CD14-positive monocyte (primary cell): ENCODE data around the gene PDCD4. TPM values are rescaled to one million over a fixed set of nuclear protein-coding genes. Genes with fewer than 3 reads are reported as not detected.
A peak's percentile ranks its signal among the peaks of the same experiment; 100 is the strongest.

Experiments
- DNase-seq, 3 donors: peaks; one replicate each; pipeline ENCODE4 v3.0.0-alpha.2; 2011 to 2022
- H2AFZ ChIP-seq: 2 replicates; pipeline ENCODE4 v1.6.0; 2012; ENCODE audit warnings: mild to moderate bottlenecking, low read depth, low read length, inconsistent platforms; ENCODE audit not compliant: insufficient read depth, poor library complexity, severe bottlenecking
- H3K27ac ChIP-seq, 2 donors: 1 replicate in 1 of 2; 2 replicates in 1 of 2; pipeline ENCODE4 v1.5.1; 2012 to 2013; ENCODE audit warnings: low read length in 2 of 2, control low read depth in 1 of 2, inconsistent platforms in 1 of 2, low read depth in 1 of 2, mild to moderate bottlenecking in 1 of 2
- H3K27me3 ChIP-seq, 2 donors: one replicate each; pipeline versions ENCODE4 v1.6.0 to v1.6.1; 2011 to 2013; ENCODE audit warnings: low read length in 2 of 2; ENCODE audit not compliant: control insufficient read depth in 2 of 2, insufficient read depth in 2 of 2
- H3K36me3 ChIP-seq, 2 donors: replicated peaks in 1 of 2; 1 replicate in 1 of 2; 2 replicates in 1 of 2; pipeline versions ENCODE4 v1.5.1 to v1.6.1; 2012 to 2013; ENCODE audit warnings: low read length in 2 of 2, control low read depth in 1 of 2, inconsistent platforms in 1 of 2, mild to moderate bottlenecking in 1 of 2; ENCODE audit not compliant: insufficient read depth in 2 of 2, control insufficient read depth in 1 of 2
- H3K4me1 ChIP-seq, 2 donors: 1 replicate in 1 of 2; 2 replicates in 1 of 2; pipeline versions ENCODE4 v1.5.1 to v1.6.1; 2012 to 2013; ENCODE audit warnings: low read length in 2 of 2, control low read depth in 1 of 2, inconsistent platforms in 1 of 2, mild to moderate bottlenecking in 1 of 2, moderate library complexity in 1 of 2; ENCODE audit not compliant: insufficient read depth in 2 of 2, control insufficient read depth in 1 of 2
- H3K4me2 ChIP-seq: replicated peaks from 2 replicates; pipeline ENCODE3; 2012; ENCODE audit warnings: low read length, moderate library complexity, mild to moderate bottlenecking; ENCODE audit not compliant: poor library complexity, severe bottlenecking; ENCODE audit errors: extremely low read depth
- H3K4me3 ChIP-seq, 3 experiments: fragments of 200-600 bp in 1 of 3; sonication (generic) in 1 of 3; replicated peaks in 1 of 3; 1 replicate in 2 of 3; 2 replicates in 1 of 3; pipeline ENCODE4 v1.5.1; 2011 to 2013; ENCODE audit warnings: low read length in 3 of 3, mild to moderate bottlenecking in 3 of 3, control low read depth in 2 of 3, low read depth in 2 of 3, inconsistent platforms in 1 of 3, moderate library complexity in 1 of 3
- H3K79me2 ChIP-seq: 2 replicates; pipeline ENCODE4 v1.6.0; 2012; ENCODE audit warnings: mild to moderate bottlenecking, control low read depth, inconsistent platforms, low read length, moderate library complexity; ENCODE audit not compliant: insufficient read depth
- H3K9ac ChIP-seq: 2 replicates; pipeline ENCODE4 v1.6.0; 2017; ENCODE audit warnings: low read length, mild to moderate bottlenecking; ENCODE audit not compliant: insufficient read depth, poor library complexity, severe bottlenecking
- H3K9me3 ChIP-seq, 2 donors: replicated peaks in 1 of 2; 1 replicate in 1 of 2; 2 replicates in 1 of 2; pipeline versions ENCODE4 v1.5.1 to v1.6.1; 2012 to 2013; ENCODE audit warnings: low read length in 2 of 2, control low read depth in 1 of 2; ENCODE audit not compliant: control insufficient read depth in 1 of 2, insufficient read depth in 1 of 2
- H4K20me1 ChIP-seq: 2 replicates; pipeline ENCODE4 v1.6.0; 2012; ENCODE audit warnings: mild to moderate bottlenecking, low read length, control low read depth, moderate library complexity; ENCODE audit not compliant: insufficient read depth
- H3K27ac Mint-ChIP-seq, 7 donors: one replicate each; pipeline ENCODE4 v1.8.0; 2020; ENCODE audit warnings: mild to moderate bottlenecking in 7 of 7, mixed read lengths in 7 of 7, moderate library complexity in 6 of 7, inconsistent platforms in 2 of 7
- H3K27me3 Mint-ChIP-seq, 3 donors: one replicate each; pipeline ENCODE4 v1.8.0; 2021 to 2022; ENCODE audit warnings: low read depth in 3 of 3, mild to moderate bottlenecking in 3 of 3, mixed read lengths in 3 of 3, moderate library complexity in 3 of 3, inconsistent platforms in 1 of 3
- H3K36me3 Mint-ChIP-seq, 2 donors: one replicate each; pipeline ENCODE4 v1.8.0; 2020; ENCODE audit warnings: mixed read lengths in 2 of 2, inconsistent platforms in 1 of 2, mild to moderate bottlenecking in 1 of 2
- H3K4me1 Mint-ChIP-seq: one replicate; pipeline ENCODE4 v1.8.0; 2020; ENCODE audit warnings: mild to moderate bottlenecking, mixed read lengths
- H3K4me3 Mint-ChIP-seq, 2 donors: one replicate each; pipeline ENCODE4 v1.8.0; 2020; ENCODE audit warnings: mild to moderate bottlenecking in 2 of 2, mixed read lengths in 2 of 2, moderate library complexity in 1 of 2
- H3K9me3 Mint-ChIP-seq, 7 donors: one replicate each; pipeline ENCODE4 v1.8.0; 2020 to 2022; ENCODE audit warnings: mixed read lengths in 7 of 7, mild to moderate bottlenecking in 6 of 7, moderate library complexity in 6 of 7, inconsistent platforms in 2 of 7
- WGBS: methylation state at CpG from one replicate; pipeline ENCODE4 v1.1.5; 2013; ENCODE audit warnings: missing lambda C conversion rate; ENCODE audit not compliant: insufficient coverage; 5-methylcytosine and 5-hydroxymethylcytosine counted together
- intact Hi-C, 2 donors: fragments of 100-400 bp; cut with micrococcal nuclease; formaldehyde crosslinking; loops; one replicate each; pipeline versions ENCODE4 v1.15.0 to v1.15.1; 2023
- polyA plus RNA-seq, 3 donors: library from polyadenylated mRNA; depleted of rRNA in 1 of 3; unstranded in 2 of 3; stranded (reverse) in 1 of 3; fragments of 300-500 nt in 2 of 3; fragments of >200 nt in 1 of 3; fragmentation: Illumina TruSeq in 2 of 3; gene quantifications; 1 replicate in 2 of 3; 2 replicates in 1 of 3; pipeline ENCODE4 v1.2.3, GENCODE V29; 2012 to 2021
- TF ChIP-seq, protein P1 (sequence below): fragments of 200-600 bp; IDR thresholded peaks from one replicate; pipeline ENCODE4 v1.8.0; 2022; ENCODE audit warnings: antibody characterized with exemption, mild to moderate bottlenecking

Gene PDCD4
- polyA plus RNA-seq, 3 donors: 39.8 to 53.4 (median 48.6) TPM

GRCh38 chr10:110870823-110871297 is 868 bp upstream of the PDCD4 start:
- Mint-ChIP-seq H3K27me3 (peaks cover 0 to 2% (median 0%) of the 10 kb centered on the region in 3 donors), H3K4me3 (peak overlapping the region; percentile 91 to 92), H3K4me1 (peaks cover 64% of the 10 kb centered on the region), H3K27ac (peak overlapping the region; percentile 80 to 96 (median 93)), H3K9me3 (no peaks in the 10 kb centered on the region), H3K36me3 (peaks cover 0 to 2% of the 10 kb centered on the region in 2 donors)
- TF ChIP-seq, protein P1, sequence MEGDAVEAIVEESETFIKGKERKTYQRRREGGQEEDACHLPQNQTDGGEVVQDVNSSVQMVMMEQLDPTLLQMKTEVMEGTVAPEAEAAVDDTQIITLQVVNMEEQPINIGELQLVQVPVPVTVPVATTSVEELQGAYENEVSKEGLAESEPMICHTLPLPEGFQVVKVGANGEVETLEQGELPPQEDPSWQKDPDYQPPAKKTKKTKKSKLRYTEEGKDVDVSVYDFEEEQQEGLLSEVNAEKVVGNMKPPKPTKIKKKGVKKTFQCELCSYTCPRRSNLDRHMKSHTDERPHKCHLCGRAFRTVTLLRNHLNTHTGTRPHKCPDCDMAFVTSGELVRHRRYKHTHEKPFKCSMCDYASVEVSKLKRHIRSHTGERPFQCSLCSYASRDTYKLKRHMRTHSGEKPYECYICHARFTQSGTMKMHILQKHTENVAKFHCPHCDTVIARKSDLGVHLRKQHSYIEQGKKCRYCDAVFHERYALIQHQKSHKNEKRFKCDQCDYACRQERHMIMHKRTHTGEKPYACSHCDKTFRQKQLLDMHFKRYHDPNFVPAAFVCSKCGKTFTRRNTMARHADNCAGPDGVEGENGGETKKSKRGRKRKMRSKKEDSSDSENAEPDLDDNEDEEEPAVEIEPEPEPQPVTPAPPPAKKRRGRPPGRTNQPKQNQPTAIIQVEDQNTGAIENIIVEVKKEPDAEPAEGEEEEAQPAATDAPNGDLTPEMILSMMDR: no peak
- H2AFZ ChIP-seq: peak overlapping the region; percentile 84
- peaks cover 1 to 2% of the 10 kb centered on the region in 2 donors for H3K36me3 ChIP-seq
- peak overlapping the region; percentile 93 for H3K9ac ChIP-seq
- peak overlapping the region; percentile 88 for H3K4me2 ChIP-seq
- peaks cover 51% of the 10 kb centered on the region for H3K79me2 ChIP-seq
- no peak for DNase-seq
- H3K27ac ChIP-seq: peak overlapping the region; percentile 88 to 92
- H3K27me3 ChIP-seq: no peaks in the 10 kb centered on the region
- intact Hi-C loops: loop anchor here (5.0 to 10.0 kb wide), 4 partner anchors 34 to 66 kb away; partner anchors contain the start of genes BBIP1 (in 1 of the 2) and SHOC2 (in 1 of the 2)
- WGBS: 75% methylated on average over 12 of the region's 13 CpGs
- H3K4me1 ChIP-seq: peaks cover 49 to 64% of the 10 kb centered on the region in 2 donors
- peak overlapping the region; percentile 88 to 95 (median 89) for H3K4me3 ChIP-seq
- peaks cover 20% of the 10 kb centered on the region for H4K20me1 ChIP-seq
- H3K9me3 ChIP-seq: no peaks in the 10 kb centered on the region

DNA sequence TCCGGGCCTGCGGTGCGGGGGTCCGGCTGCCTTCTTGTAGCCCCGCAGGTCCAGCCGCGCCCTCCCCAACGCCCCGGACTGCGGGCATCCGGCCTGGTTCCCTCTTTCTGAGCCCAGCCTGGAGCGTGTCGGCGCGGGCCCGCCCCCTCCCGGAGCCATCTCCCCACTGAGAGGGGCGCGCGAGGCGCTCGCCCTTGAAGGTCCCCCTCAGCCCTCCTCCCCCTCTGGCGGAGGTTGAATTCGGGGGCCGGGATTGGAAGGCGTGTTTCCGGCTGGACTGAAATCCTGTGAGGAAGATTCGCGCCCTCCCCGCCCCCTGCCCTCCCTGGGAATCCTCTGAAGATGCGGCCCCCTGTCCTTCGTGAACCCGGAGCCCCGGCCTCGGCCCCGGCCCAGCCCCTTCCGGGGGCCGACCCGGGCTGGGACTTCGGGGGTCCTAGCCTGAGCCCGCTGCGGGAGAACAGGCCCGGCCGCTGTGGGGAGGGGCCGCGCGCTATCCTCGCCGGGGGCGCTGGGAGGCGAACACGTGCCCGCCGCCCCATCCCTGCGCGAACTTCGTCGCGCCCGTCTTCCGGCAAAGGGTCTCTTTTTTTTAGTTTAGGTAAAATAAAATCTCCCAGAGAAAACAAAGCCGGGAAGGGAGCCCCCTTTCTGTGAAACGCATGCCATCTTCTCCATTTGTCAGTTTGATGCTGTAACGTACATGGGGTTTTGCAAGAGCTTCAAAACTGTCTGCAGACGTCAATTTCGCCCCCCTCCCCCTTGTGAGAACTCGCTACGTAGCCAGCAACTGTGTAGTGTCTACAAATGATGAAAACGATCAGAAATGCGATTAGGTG is 636 bp downstream of the PDCD4 start:
- WGBS: under 1% methylated on average over 44 of the region's 70 CpGs
- H2AFZ ChIP-seq: peak overlapping the region; percentile 24
- peak overlapping the region; percentile 88 for H3K4me2 ChIP-seq
- intact Hi-C loops: loop anchor here (1.0 to 10.0 kb wide), 5 partner anchors 10 to 68 kb away; partner anchors contain the start of genes BBIP1 (in 1 of the 2) and SHOC2 (in 1 of the 2)
- Mint-ChIP-seq H3K9me3 (no peaks in the 10 kb centered on the region), H3K27ac (peak overlapping the region; percentile 87 to 96 (median 93)), H3K36me3 (peaks cover 0 to 10% of the 10 kb centered on the region in 2 donors), H3K4me1 (peaks cover 56% of the 10 kb centered on the region), H3K27me3 (peaks cover 0 to 2% (median 0%) of the 10 kb centered on the region in 3 donors), H3K4me3 (peak overlapping the region; percentile 88 to 91)
- H3K9me3 ChIP-seq: no peaks in the 10 kb centered on the region
- H3K27me3 ChIP-seq: no peaks in the 10 kb centered on the region
- TF ChIP-seq, protein P1: peak; percentile 46
- H3K36me3 ChIP-seq: peaks cover 13 to 15% of the 10 kb centered on the region in 2 donors
- H3K9ac ChIP-seq: peak overlapping the region; percentile 93
- peak; percentile 78 to 86 (median 85) for DNase-seq
- peak overlapping the region; percentile 88 to 92 for H3K27ac ChIP-seq
- H3K79me2 ChIP-seq: peaks cover 66% of the 10 kb centered on the region
- peaks cover 36% of the 10 kb centered on the region for H4K20me1 ChIP-seq
- H3K4me3 ChIP-seq: peak overlapping the region; percentile 88 to 95 (median 89)
- peaks cover 34 to 54% of the 10 kb centered on the region in 2 donors for H3K4me1 ChIP-seq
